Limb (tissue), 2 donors: Measurements from ENCODE around the gene HDHD5.
A peak's percentile ranks its signal among the peaks of the same experiment; 100 is the strongest.
"Not testable (repeated sequence)": the region's sequence is repeated elsewhere in the genome, so short reads cannot be mapped to it uniquely, and the experiment has no call there.

Source experiments
- DNase-seq, 2 donors: peaks; one replicate each; pipeline ENCODE4 v3.0.0-alpha.2; 2016; ENCODE audit errors: extremely low spot score in 2 of 2

HDHD5 gene

GRCh38 chr22:17157714-17158113 is 1.4 kb downstream of the HDHD5 start:
- no peak for DNase-seq

DNA sequence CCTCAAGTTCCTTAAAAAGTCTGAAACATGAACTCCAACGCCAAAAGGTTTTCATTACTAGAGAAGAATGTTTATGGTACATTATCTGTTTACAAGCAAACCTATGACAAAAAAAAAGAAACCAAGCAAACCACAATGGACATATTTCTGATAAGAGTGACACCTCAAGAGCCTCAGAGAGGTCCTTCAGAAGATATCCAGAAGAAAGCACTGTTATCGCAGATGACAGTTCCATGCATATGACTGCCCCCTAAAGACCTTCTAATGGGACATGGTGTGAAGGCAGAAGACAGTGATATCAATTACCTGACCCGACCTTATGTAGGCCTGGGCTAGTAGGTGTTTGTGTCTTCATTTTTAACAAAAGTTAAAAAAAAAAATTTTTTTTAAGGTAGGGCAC is 3.1 kb downstream of the HDHD5 start:
- no peak for DNase-seq

GRCh38 chr22:17152971-17153370 is 6.1 kb downstream of the HDHD5 start:
- no peak for DNase-seq

GRCh38 chr22:17152340-17152739 is 6.7 kb downstream of the HDHD5 start:
- DNase-seq, result no peak

- no peak for DNase-seq
Observed at GRCh38 chr22:17149076-17149815, 9.8 kb downstream of the HDHD5 start.

DNA sequence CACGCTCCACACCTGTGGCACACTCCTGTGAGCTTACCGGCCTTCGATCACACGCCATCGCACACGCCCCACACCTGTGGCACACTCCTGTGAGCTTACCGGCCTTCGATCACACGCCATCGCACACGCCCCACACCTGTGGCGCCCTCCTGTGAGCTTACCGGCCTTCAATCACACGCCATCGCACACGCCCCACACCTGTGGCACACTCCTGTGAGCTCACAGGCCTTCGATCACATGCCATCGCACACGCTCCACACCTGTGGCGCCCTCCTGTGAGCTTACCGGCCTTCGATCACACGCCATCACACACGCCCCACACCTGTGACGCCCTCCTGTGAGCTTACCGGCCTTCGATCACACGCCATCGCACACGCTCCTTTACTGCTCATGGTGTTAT is 11.6 kb downstream of the HDHD5 start:
- not testable (repeated sequence) for DNase-seq

DNA sequence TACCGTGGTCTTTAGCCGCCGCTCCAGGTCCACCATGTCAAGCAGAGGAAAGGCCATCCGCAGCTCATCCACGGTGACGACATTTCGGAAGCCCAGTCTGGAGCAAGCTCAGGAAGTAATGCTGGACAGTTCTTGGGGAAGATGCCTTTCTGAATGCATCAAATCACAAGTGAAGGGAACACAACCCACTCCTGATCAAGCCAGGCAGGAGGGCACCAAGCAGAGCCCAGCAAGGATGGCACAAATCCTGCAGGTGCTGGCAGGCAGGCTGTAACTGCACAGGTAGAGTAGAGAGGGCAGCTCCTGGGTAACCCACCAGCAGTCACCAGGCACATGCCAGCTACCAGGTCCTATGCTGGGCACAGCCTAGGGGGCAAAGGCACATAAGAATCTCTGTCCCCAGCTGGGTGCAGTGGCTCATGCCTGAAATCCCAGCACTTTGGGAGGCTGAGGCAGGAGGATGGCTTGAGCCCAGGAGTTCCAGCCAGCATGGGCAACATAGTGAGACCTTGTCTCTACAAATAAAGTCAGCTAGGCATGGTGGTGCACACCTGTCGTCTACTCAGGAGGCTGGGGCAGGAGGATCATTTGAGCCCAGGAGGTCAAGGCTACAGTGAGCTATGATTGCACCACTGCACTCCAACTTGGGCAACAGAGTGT is 13.9 kb downstream of the HDHD5 start:
- no peak for DNase-seq

GRCh38 chr22:17143826-17144225 is 15.3 kb downstream of the HDHD5 start:
- DNase-seq, result no peak

DNA sequence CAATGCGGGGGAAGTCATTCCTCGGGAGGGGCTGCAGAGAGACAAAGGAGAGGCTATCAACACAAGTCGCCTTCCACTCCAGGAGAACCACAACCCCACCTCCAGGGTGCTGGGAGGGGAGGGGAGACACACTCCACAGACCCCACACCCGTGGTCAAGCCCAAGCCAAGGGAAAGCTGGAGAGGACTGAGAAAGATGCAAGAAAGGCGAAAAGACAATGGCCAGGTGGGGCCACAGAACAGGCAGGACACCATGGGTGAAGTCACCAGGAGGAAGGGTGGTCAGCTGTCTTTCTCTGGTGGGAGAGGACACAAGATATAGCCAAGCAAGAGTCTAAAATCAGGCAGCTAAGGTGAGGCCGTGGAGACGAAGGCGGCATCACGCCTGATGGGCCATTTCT is 16.0 kb downstream of the HDHD5 start:
- DNase-seq, result no peak

DNA sequence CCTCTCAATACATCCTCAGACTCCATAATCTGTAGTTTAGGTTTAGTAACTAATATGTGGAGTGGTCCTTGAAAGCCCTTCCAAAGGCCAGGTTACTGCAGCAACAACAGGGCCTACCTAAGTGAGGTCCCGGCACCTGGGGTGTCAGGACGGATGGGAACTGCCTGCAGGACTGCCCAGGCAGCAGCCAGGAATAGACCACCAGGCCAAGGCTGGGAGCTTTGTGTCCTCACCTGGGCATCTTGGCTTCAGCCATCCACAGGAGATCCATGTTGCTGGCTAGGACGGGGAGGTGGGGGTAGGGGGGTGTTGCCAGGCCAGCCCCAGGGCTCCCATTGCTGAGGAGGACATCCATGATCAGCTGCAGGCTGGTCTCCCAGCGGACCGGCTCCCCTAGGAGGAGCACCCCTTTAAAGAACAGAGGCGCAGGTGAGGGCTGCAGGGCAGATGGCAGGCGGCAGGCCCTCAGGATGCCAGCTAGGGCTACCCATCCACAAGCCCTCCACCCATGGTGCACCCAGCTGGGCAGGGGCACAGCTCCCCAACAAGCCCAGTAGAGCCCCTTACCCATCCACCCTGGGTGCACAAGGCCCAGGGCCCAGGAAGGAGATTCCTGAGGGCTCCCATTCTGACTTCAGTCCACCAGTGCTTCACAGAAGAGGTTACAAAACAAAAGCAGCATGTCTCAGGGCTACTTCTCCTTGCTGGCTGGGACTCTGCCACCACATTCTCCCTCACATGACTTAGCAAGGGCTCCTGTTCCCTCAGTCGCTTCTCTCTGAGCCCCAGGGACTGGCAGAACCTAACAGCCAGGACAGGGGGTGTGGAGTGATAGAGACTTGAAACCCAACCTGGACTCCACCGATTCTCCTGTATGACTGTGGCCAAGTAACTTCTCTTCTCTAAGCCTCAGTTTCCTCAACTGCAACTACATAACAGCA is 18.0 kb downstream of the HDHD5 start:
- no peak for DNase-seq

- no peak for DNase-seq
Observed at GRCh38 chr22:17140022-17140421, 19.1 kb downstream of the HDHD5 start.

DNA sequence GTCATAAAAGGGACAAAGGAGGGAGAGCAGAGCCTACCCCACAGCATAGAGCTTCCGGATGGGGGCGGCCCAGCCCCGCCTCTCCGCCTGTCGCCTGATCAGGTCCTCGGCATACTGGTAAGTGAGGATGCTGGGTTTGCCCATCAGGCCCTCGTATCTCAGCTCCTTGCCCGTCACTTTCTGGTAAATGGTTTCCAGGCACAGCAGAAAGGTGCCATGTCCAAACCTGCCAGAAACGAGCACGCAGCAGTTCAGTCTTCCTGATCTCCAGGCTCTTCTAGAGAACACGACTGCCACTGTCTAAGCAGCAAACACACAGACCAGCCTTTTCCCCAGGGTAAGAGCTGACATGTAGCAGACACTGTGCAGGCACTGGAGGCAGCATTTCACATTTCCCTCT is 20.6 kb downstream of the HDHD5 start:
- DNase-seq, result no peak

DNA sequence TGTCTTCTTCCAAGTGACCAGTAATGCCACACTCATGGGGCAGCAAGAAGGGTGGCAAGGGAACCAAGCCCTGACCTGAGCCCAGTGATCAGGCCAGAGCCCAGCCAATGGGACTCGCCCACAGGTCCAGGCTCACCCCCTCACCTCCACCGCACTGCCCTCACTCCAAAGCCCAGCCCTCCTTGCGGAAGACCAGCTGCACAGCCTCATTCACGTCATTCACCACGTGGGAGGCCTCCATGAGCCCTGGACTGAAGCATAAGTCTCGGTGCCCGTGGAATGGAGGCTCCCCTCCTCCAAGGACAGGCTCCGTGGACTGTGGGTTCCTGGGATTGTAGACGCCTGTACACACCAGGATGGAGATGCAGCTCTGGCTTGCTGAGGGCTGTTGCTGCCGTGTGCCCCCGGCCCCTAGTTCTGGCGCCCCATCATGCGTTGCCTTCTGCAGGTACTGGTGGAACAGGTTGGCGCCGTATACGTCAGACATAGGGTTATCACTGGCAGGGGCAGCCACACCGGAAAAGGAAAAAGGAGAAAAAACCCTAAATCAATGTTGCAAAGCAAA is 21.1 kb downstream of the HDHD5 start:
- DNase-seq, result no peak

DNA sequence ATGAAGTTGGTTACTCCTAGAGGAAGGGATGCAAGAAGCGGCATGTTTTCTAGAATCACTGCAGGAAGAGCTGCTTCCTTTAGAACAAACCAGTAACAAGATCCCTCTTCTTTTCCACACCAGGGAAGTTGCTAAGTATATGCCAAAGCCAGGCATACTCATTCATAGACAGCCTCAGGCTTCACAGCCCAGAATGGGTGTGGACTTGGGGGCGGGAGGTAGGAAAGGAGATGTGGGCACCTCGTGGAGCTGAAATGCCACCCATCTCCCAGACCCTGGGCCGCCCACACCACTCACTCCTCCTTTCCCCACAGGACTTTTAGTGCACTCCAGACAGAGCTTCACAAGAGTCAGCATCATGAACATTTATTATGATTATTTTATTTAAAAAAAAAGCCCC is 21.9 kb downstream of the HDHD5 start:
- no peak for DNase-seq

- no peak for DNase-seq
Observed at GRCh38 chr22:17135153-17135760, 23.8 kb downstream of the HDHD5 start.

DNA sequence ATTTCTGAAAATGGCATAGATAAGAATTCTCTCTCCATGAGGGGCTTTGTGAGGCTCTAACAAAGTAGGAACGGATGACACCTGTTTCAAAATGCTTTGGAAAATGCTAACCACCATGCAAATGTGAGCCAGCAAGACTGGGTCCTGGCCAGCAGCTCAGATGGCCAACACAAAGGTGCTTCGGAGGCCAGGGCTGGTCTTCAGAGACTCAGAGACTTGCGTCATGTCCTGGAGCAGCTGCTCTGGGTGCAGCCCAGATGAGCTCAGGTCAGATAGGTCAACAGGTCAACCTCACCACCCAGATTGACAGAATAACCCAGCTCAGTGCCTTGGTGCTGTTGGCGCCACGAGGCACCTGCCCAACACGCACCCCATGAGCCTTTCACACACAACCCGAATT is 25.9 kb downstream of the HDHD5 start:
- DNase-seq, result no peak

- no peak for DNase-seq
Observed at GRCh38 chr22:17132112-17132511, 27.0 kb downstream of the HDHD5 start.

DNA sequence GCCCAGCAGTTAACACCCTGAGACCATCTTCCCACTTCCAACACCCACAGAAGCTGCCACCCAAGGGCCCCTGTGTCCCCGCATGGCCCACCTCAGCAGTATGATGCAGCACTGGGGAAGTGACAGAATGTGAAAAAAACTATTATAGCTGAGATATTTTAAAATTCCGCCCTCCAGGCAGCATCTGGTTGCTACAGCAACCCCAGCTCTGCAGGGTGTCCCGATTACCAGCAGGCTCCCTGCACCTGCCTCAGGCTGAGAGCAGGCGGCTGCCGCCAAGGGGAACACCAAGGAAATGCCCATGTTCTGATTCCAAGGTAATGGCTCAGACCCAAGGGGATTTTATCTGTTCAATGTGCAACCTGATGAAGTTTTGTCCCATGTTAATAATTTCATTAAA is 27.4 kb downstream of the HDHD5 start:
- DNase-seq, result no peak

GRCh38 chr22:17130199-17130598 is 28.9 kb downstream of the HDHD5 start:
- DNase-seq, result no peak

- DNase-seq, result peak; percentile 51 to 86
Observed at GRCh38 chr22:17121233-17122195, 37.6 kb downstream of the HDHD5 start, which contains the start of gene TMEM121B. Gene TMEM121B (minus strand): TSS chr22:17121360. CDS start chr22:17121127, 233 bp downstream.
